Measurements from ENCODE around the gene INSIG1.

Gene INSIG1

GRCh38 chr7:155266440-155266839, 31.2 kb upstream of the INSIG1 start:
- DNase-seq (ENCODE audit: low spot score) = no peak

GRCh38 chr7:155267023-155267422, 30.7 kb upstream of the INSIG1 start:
- DNase-seq (ENCODE audit: low spot score) = no peak

DNA sequence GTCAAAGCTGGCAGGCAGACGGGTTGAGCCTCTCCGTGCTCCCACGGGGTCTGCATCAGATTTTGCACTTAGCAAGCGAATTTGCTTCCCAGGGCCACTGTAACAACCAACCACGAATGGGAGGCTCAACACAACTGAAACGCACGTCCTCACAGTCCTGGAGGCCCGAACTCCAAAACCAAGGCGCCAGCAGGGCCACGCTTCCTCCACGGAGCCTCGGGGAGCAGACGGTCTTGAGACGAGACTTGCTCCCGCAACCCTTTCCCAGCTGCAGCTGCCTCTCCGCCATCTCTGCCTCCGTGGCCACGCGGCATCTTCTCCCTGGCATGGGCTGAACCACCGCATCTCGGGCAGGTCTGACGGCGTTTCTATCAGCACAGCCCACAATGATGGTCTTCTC, 30.2 kb upstream of the INSIG1 start:
- DNase-seq (ENCODE audit: low spot score) = no peak

GRCh38 chr7:155268211-155268610, 29.5 kb upstream of the INSIG1 start:
- no peak for DNase-seq (ENCODE audit: low spot score)

- no peak for DNase-seq (ENCODE audit: low spot score)
Measured at GRCh38 chr7:155268921-155269650, 28.6 kb upstream of the INSIG1 start.

GRCh38 chr7:155269766-155270585, 27.7 kb upstream of the INSIG1 start:
- no peak for DNase-seq (ENCODE audit: low spot score)

DNA sequence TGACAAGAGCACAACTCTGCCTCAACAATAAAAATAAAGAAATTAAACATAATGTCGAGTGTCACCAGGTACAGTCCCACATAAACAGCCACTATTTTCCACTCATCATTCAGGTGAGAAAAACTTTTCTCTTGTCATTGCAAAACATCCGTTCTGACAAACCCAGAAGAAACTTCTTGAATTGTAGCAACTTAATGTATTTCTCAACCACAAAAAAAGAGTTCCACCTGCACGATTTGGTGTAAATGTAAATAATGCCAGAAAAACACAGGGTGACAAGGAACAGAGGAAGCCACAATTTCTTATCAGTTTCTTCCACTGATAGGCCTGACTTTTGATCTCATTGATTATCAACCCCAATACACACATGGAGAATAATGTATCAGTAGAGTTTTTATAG, 26.8 kb upstream of the INSIG1 start:
- no peak for DNase-seq (ENCODE audit: low spot score)

- DNase-seq (ENCODE audit: low spot score) = no peak
Measured at GRCh38 chr7:155274633-155275355, 22.9 kb upstream of the INSIG1 start.

DNA sequence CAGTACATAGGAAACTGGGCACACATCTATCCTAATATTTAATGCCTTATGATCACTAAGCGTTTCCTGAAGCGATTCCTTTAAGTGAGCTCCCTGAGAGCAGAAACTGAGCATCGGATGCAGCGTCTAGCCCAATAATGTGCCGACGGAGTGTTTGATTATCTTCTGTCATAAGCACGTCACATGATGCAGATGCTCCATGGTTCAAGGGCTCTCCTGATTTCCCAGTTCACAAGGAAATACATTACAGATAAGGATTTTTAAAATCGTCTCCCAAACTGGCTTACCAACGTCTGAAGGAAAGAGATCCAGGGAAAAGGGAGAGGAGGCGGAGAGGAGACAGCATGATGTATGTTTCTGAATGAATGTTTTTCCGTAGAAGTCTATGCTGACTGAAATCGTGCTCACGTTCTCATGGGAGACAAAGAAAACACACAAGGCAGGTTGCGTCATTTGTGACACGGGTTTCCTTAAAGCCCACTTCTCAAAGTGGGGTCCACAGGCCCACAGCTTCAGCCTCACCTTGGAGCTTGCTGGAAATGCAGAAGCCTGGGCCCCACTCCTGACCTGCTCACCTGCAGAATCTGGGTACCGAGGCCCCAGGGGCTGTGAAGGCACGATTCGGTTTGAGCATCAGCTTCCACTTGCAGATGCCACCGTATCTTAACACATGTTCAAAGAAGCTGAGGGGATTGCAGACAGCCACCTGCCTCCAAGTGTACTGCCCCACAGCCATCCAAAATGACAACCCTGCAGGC, 21.5 kb upstream of the INSIG1 start:
- DNase-seq (ENCODE audit: low spot score) = no peak

DNA sequence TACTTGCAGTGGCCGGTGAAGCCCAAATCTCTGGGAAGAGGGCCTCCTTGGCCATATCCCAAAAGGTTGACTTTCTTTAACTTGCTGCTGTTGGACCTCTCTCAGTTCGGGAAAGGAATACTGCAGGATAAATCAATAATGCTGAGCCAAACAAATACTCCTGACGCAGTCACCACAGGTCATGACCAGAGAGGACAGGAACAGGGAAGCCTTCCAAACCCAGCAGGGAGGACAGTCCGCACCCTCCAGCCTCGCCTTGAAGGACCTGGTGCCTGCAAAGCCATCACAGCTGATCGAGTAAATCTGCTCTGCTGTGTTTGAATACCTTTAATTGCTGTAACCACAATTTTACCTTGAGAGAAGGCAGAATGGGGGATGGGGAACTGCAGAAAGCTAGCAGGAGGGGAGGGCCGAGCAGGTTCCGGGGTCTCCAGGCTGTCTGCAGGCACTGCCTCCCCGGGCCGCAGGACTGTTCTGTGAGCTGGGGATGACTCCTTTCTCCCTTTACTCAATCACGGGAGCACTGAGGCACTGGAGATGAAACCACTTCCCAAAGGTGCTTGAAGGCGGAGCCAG, 20.8 kb upstream of the INSIG1 start:
- no peak for DNase-seq (ENCODE audit: low spot score)

- DNase-seq (ENCODE audit: low spot score) = no peak
Measured at GRCh38 chr7:155277385-155277994, 20.2 kb upstream of the INSIG1 start.

- DNase-seq (ENCODE audit: low spot score) = no peak
Measured at GRCh38 chr7:155278921-155279320, 18.8 kb upstream of the INSIG1 start.

GRCh38 chr7:155279787-155280445, 17.8 kb upstream of the INSIG1 start:
- DNase-seq (ENCODE audit: low spot score) = no peak

DNA sequence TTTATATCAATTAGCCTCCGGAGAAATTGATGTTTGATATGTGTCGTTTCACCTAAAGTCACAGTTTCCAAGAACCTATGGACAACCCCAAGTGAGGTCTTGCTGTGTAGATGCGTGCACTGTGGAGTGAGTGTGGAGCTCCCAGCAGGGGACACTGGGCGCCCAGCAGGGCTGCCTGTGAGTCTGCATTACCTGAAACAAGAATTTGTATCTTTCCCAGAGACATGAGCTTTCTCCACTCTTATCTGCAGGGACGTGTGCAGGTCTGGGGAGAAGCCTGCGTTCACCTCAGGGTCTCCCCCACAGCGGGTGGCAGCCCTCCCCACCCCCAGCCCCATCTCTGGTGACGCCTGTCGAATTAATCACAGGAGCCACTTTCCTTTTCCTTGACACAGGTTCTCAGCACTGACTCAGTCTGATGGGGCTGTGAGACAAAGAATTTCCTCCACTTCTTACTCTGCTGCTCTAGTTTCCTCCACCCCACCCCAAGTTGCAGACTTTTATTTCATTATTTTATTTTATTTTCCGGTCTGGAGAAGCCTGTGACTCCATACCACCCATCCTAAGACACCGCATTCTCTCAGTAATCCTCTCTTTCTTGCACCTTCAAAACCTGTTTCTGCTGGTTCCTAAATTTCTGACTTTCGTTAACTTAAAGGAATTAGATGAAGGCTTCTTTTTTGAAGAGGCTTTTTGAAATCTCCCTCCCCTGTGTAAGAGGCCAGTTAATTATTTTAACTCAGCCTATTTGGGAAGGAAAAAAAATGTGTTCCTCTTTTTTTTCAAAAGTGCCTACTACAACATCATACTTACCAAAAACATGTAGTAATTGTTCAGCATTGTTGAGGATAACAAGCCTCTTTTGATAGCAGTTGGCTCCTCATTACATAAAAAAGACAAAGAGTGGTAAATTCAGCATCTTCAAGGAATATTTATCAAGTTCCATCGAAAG, 17.0 kb upstream of the INSIG1 start:
- DNase-seq (ENCODE audit: low spot score) = no peak

GRCh38 chr7:155281398-155281969, 16.2 kb upstream of the INSIG1 start:
- DNase-seq (ENCODE audit: low spot score) = no peak

GRCh38 chr7:155282671-155283070, 15.0 kb upstream of the INSIG1 start:
- DNase-seq (ENCODE audit: low spot score) = no peak

DNA sequence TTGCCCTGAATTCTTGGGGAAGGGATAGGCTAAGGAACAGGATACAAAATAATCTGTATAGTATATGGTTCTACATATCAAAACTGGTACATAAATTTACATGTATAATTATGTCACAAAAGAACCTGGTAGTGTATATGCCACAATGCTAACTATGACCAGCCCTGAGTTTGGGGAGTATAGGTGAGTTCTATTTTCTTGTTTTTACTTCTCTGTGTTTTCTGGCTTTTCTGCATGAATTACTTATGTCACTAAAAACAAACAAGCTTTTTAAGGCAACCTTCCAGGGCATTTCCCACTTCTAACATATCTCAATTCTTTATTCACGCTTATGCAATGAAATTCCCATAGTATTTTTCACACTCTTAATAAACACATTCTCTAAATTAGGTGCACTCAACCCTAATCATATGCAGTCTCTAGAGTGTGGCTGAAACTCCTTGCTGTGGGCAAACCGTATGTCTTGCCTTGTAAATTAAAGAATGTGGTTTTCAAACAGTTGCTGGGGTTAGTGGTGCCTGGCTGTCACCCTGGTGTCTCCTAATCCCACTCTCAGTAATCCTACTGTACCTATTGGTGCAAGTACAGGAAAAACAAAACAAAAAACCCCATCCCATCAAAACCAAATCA, 14.0 kb upstream of the INSIG1 start:
- DNase-seq (ENCODE audit: low spot score) = no peak

GRCh38 chr7:155284496-155285274, 13.0 kb upstream of the INSIG1 start:
- no peak for DNase-seq (ENCODE audit: low spot score)

Measured in putamen (tissue), 1 donor.